Dendritic cell treated with granulocyte-macrophage colony-stimulating factor and Interleukin-4, amounts not matched to agents 40 ng/mL and 50 ng/mL, for 4 days (primary cell): ENCODE results near the gene CLIP2.
A peak's percentile ranks its signal among the peaks of the same experiment; 100 is the strongest.
"Not testable (repeated sequence)": the region's sequence is repeated elsewhere in the genome, so short reads cannot be mapped to it uniquely, and the experiment has no call there.

Experiments used
- H3K27ac Mint-ChIP-seq: one replicate; pipeline ENCODE4 v1.8.0; 2022; ENCODE audit warnings: mild to moderate bottlenecking, mixed read lengths
- H3K27me3 Mint-ChIP-seq: one replicate; pipeline ENCODE4 v1.8.0; 2022; ENCODE audit warnings: mild to moderate bottlenecking, mixed read lengths
- H3K36me3 Mint-ChIP-seq: one replicate; pipeline ENCODE4 v1.8.0; 2022; ENCODE audit warnings: low read depth, mixed read lengths
- H3K4me1 Mint-ChIP-seq: one replicate; pipeline ENCODE4 v1.8.0; 2022; ENCODE audit warnings: low read depth, mixed read lengths
- H3K4me3 Mint-ChIP-seq: one replicate; pipeline ENCODE4 v1.8.0; 2022; ENCODE audit warnings: mild to moderate bottlenecking, moderate library complexity, mixed read lengths
- H3K9me3 Mint-ChIP-seq: one replicate; pipeline ENCODE4 v1.8.0; 2022; ENCODE audit warnings: mixed read lengths
- intact Hi-C: fragments of 100-400 bp; cut with micrococcal nuclease; formaldehyde crosslinking; loops from one replicate; pipeline ENCODE4 v1.15.0; 2022

The CLIP2 gene

GRCh38 chr7:74430409-74430808, 141.2 kb downstream of the CLIP2 start:
- H3K9me3 Mint-ChIP-seq, H3K4me3 Mint-ChIP-seq, H3K27me3 Mint-ChIP-seq, H3K27ac Mint-ChIP-seq, intact Hi-C loops, H3K4me1 Mint-ChIP-seq, H3K36me3 Mint-ChIP-seq: not testable (repeated sequence)

GRCh38 chr7:74430961-74431466, 141.8 kb downstream of the CLIP2 start:
- H3K27me3 Mint-ChIP-seq: no peaks in the 10 kb centered on the region
- H3K27ac Mint-ChIP-seq: no peak overlapping the region
- no peaks in the 10 kb centered on the region for H3K9me3 Mint-ChIP-seq
- H3K4me1 Mint-ChIP-seq: no peaks in the 10 kb centered on the region
- no peaks in the 10 kb centered on the region for H3K36me3 Mint-ChIP-seq
- intact Hi-C loops: no loop called here
- H3K4me3 Mint-ChIP-seq: no peak overlapping the region

- H3K36me3 Mint-ChIP-seq, H3K4me1 Mint-ChIP-seq, intact Hi-C loops, H3K27me3 Mint-ChIP-seq, H3K27ac Mint-ChIP-seq, H3K4me3 Mint-ChIP-seq: not testable (repeated sequence)
- peaks cover 12% of the 10 kb centered on the region for H3K9me3 Mint-ChIP-seq
These were observed 148.0 kb downstream of the CLIP2 start for GRCh38 chr7:74437291-74437571.

GRCh38 chr7:74438327-74438726, 149.1 kb downstream of the CLIP2 start:
- H3K9me3 Mint-ChIP-seq: peaks cover 12% of the 10 kb centered on the region
- H3K4me3 Mint-ChIP-seq: no peak overlapping the region
- H3K27ac Mint-ChIP-seq: no peak overlapping the region
- no peaks in the 10 kb centered on the region for H3K36me3 Mint-ChIP-seq
- H3K4me1 Mint-ChIP-seq: no peaks in the 10 kb centered on the region
- intact Hi-C loops: no loop called here
- H3K27me3 Mint-ChIP-seq: peaks cover 8% of the 10 kb centered on the region

GRCh38 chr7:74439541-74439940, 150.3 kb downstream of the CLIP2 start:
- no peak overlapping the region for H3K27ac Mint-ChIP-seq
- H3K4me3 Mint-ChIP-seq: no peak overlapping the region
- H3K36me3 Mint-ChIP-seq: no peaks in the 10 kb centered on the region
- intact Hi-C loops: no loop called here
- H3K27me3 Mint-ChIP-seq: peaks cover 10% of the 10 kb centered on the region
- no peaks in the 10 kb centered on the region for H3K4me1 Mint-ChIP-seq
- peaks cover 12% of the 10 kb centered on the region for H3K9me3 Mint-ChIP-seq

- peaks cover 12% of the 10 kb centered on the region for H3K9me3 Mint-ChIP-seq
- H3K27me3 Mint-ChIP-seq: peaks cover 10% of the 10 kb centered on the region
- intact Hi-C loops, H3K4me3 Mint-ChIP-seq, H3K27ac Mint-ChIP-seq, H3K36me3 Mint-ChIP-seq, H3K4me1 Mint-ChIP-seq: not testable (repeated sequence)
These were observed 150.9 kb downstream of the CLIP2 start for GRCh38 chr7:74440143-74440542.

GRCh38 chr7:74441801-74442200, 152.6 kb downstream of the CLIP2 start:
- H3K36me3 Mint-ChIP-seq: no peaks in the 10 kb centered on the region
- H3K9me3 Mint-ChIP-seq: peaks cover 12% of the 10 kb centered on the region
- H3K27me3 Mint-ChIP-seq: peaks cover 10% of the 10 kb centered on the region
- no peak overlapping the region for H3K27ac Mint-ChIP-seq
- H3K4me3 Mint-ChIP-seq: no peak overlapping the region
- intact Hi-C loops: no loop called here
- no peaks in the 10 kb centered on the region for H3K4me1 Mint-ChIP-seq

- Mint-ChIP-seq H3K4me3 (no peak overlapping the region), H3K4me1 (no peaks in the 10 kb centered on the region)
These were observed 154.5 kb downstream of the CLIP2 start for GRCh38 chr7:74443543-74444247.

GRCh38 chr7:74449144-74449543, 159.9 kb downstream of the CLIP2 start:
- Mint-ChIP-seq H3K4me1 (peaks cover 19% of the 10 kb centered on the region), H3K9me3 (no peaks in the 10 kb centered on the region), H3K36me3 (no peaks in the 10 kb centered on the region), H3K27me3 (peaks cover 33% of the 10 kb centered on the region), H3K27ac (peak overlapping the region; percentile 43), H3K4me3 (no peak overlapping the region)
- intact Hi-C loops: no loop called here

More at GRCh38 chr7:74443543-74444247, 154.5 kb downstream of the CLIP2 start:
- Mint-ChIP-seq H3K27me3 (peaks cover 7% of the 10 kb centered on the region), H3K9me3 (peaks cover under 1% of the 10 kb centered on the region), H3K36me3 (no peaks in the 10 kb centered on the region), H3K27ac (no peak overlapping the region)
- intact Hi-C loops: no loop called here

- Mint-ChIP-seq H3K36me3 (no peaks in the 10 kb centered on the region), H3K4me1 (peaks cover 21% of the 10 kb centered on the region), H3K27me3 (peaks cover 37% of the 10 kb centered on the region), H3K4me3 (no peak overlapping the region), H3K27ac (no peak overlapping the region), H3K9me3 (no peaks in the 10 kb centered on the region)
- intact Hi-C loops: loop anchor here (2.0 kb wide), 1 partner anchor 95 kb away; no protein-coding TSS in a partner anchor
These were observed 160.7 kb downstream of the CLIP2 start for GRCh38 chr7:74449809-74450397.

- no peaks in the 10 kb centered on the region for H3K36me3 Mint-ChIP-seq
- peak overlapping the region; percentile 74 for H3K27ac Mint-ChIP-seq
- intact Hi-C loops: no loop called here
- H3K4me3 Mint-ChIP-seq: peak overlapping the region; percentile 65
- H3K4me1 Mint-ChIP-seq: peaks cover 42% of the 10 kb centered on the region
- peaks cover 59% of the 10 kb centered on the region for H3K27me3 Mint-ChIP-seq
- no peaks in the 10 kb centered on the region for H3K9me3 Mint-ChIP-seq
These were observed 163.6 kb downstream of the CLIP2 start for GRCh38 chr7:74452748-74453321.

- intact Hi-C loops: no loop called here
- Mint-ChIP-seq H3K27ac (peak within 1 kb of the TSS; percentile 74), H3K36me3 (no peaks in the 10 kb centered on the region), H3K4me1 (peaks cover 42% of the 10 kb centered on the region), H3K9me3 (no peaks in the 10 kb centered on the region), H3K4me3 (peak within 1 kb of the TSS; percentile 67), H3K27me3 (peaks cover 61% of the 10 kb centered on the region)
These were observed 164.3 kb downstream of the CLIP2 start, which contains the start of gene GTF2IRD1 for GRCh38 chr7:74453322-74454011. Gene GTF2IRD1, plus strand, starts transcription at chr7:74453906. Its CDS starts 54,175 bp downstream, at chr7:74508081.

GRCh38 chr7:74454021-74454924, 165.1 kb downstream of the CLIP2 start:
- no peak overlapping the region for H3K27ac Mint-ChIP-seq
- peak overlapping the region; percentile 67 for H3K4me3 Mint-ChIP-seq
- intact Hi-C loops: no loop called here
- peaks cover 42% of the 10 kb centered on the region for H3K4me1 Mint-ChIP-seq
- H3K36me3 Mint-ChIP-seq: no peaks in the 10 kb centered on the region
- H3K27me3 Mint-ChIP-seq: peaks cover 57% of the 10 kb centered on the region
- H3K9me3 Mint-ChIP-seq: no peaks in the 10 kb centered on the region
